K562 (cell line): ENCODE data around the gene INMT. TPM values are rescaled to one million over a fixed set of nuclear protein-coding genes. Genes with fewer than 3 reads are reported as not detected.
A peak's percentile ranks its signal among the peaks of the same experiment; 100 is the strongest.

Source experiments
- ATAC-seq: fragments of 200-7000 bp; cut with Tn5 transposase; 3 replicates; pipeline ENCODE4 v1.9.1; 2020; ENCODE audit warnings: moderate library complexity
- BruUV-seq: library from RNA; stranded (reverse); fragments of 400-500 nt; replicated peaks from 2 replicates; lab custom pipeline; 2021; lab: Mats Ljungman, UMichigan
- CTCF ChIA-PET: fragments of 300-600 bp; formaldehyde crosslinking; extraction: SDS; loops from one replicate; lab custom pipeline; 2021; ENCODE audit warnings: low intra/inter-chr PET ratio; lab: Yijun Ruan, JAX
- POLR2A ChIA-PET: fragments of 300-600, 350-650 bp; sonication (Branson Sonifier 250); formaldehyde crosslinking; extraction: SDS; loops from one replicate; lab custom pipeline; 2021; ENCODE audit warnings: antibody characterized with exemption, inconsistent platforms; lab: Yijun Ruan, JAX
- DNase-seq, 4 experiments: peaks; one replicate each; pipeline versions ENCODE4 v3.0.0 to v3.0.0-alpha.2; 2011 to 2018; ENCODE audit warnings: low spot score in 3 of 4, mixed read lengths in 3 of 4; ENCODE audit errors: extremely low read depth in 1 of 4
- FAIRE-seq: peaks from 2 replicates; lab custom pipeline; 2011; peaks lifted over from hg19 to GRCh38; lab: Jason Lieb, UNC
- H2AFZ ChIP-seq: 2 replicates; pipeline ENCODE4 v1.6.0; 2011; ENCODE audit warnings: low read depth, low read length, control low read depth, inconsistent platforms
- H3K27ac ChIP-seq: fragments of 200-600 bp; 3 replicates; pipeline ENCODE4 v1.8.0; 2011; ENCODE audit warnings: low read depth, mild to moderate bottlenecking, control low read depth, inconsistent platforms, low read length, moderate library complexity, mixed read lengths; ENCODE audit errors: extremely low read depth
- H3K27me3 ChIP-seq, 2 experiments: fragments of 300-600 bp in 1 of 2; 2 replicates in 1 of 2; 3 replicates in 1 of 2; pipeline versions ENCODE4 v1.6.0 to v1.8.0; 2011; ENCODE audit warnings: inconsistent platforms in 2 of 2, low read length in 2 of 2, mild to moderate bottlenecking in 1 of 2, mixed read lengths in 1 of 2, moderate library complexity in 1 of 2; ENCODE audit not compliant: control insufficient read depth in 2 of 2, insufficient read depth in 2 of 2
- H3K36me3 ChIP-seq: fragments of 300-600 bp; 3 replicates; pipeline ENCODE4 v1.8.0; 2011; ENCODE audit warnings: mild to moderate bottlenecking, low read length, inconsistent platforms; ENCODE audit not compliant: control insufficient read depth, insufficient read depth
- H3K4me1 ChIP-seq, 2 experiments: fragments of 200-600 bp in 1 of 2; replicated peaks in 1 of 2; 2 replicates in 1 of 2; 3 replicates in 1 of 2; pipeline versions ENCODE4 v1.5.1 to v1.8.0; 2011; ENCODE audit warnings: inconsistent platforms in 2 of 2, low read length in 2 of 2, mild to moderate bottlenecking in 1 of 2, mixed read lengths in 1 of 2, moderate library complexity in 1 of 2; ENCODE audit not compliant: control insufficient read depth in 2 of 2, insufficient read depth in 2 of 2
- H3K4me2 ChIP-seq: 2 replicates; pipeline ENCODE4 v1.6.1; 2011; ENCODE audit warnings: low read length, control low read depth, inconsistent platforms, mixed read lengths; ENCODE audit not compliant: insufficient read depth
- H3K4me3 ChIP-seq: fragments of 200-600 bp; sonication (generic), shearing (Covaris generic); 2 replicates; pipeline ENCODE4 v1.5.1; 2016; ENCODE audit warnings: control low read depth, inconsistent platforms
- H3K79me2 ChIP-seq: fragments of 200-600 bp; 3 replicates; pipeline ENCODE4 v1.8.0; 2011; ENCODE audit warnings: low read length, inconsistent platforms; ENCODE audit not compliant: control insufficient read depth, insufficient read depth
- H3K9ac ChIP-seq, 2 experiments: 2 replicates each; pipeline versions ENCODE4 v1.6.0 to v1.6.1; 2011; ENCODE audit warnings: low read depth in 2 of 2, low read length in 2 of 2, control low read depth in 1 of 2, inconsistent platforms in 1 of 2, mild to moderate bottlenecking in 1 of 2, mixed read lengths in 1 of 2; ENCODE audit not compliant: insufficient read depth in 1 of 2
- H3K9me1 ChIP-seq: one replicate; pipeline ENCODE4 v1.6.0; 2011; ENCODE audit warnings: inconsistent platforms, mild to moderate bottlenecking, low read length, moderate library complexity; ENCODE audit not compliant: control insufficient read depth, insufficient read depth
- H3K9me3 ChIP-seq: replicated peaks from 2 replicates; pipeline ENCODE4 v1.5.1; 2011; ENCODE audit warnings: low read depth, low read length, inconsistent platforms; ENCODE audit not compliant: control insufficient read depth, insufficient read depth
- H4K20me1 ChIP-seq: replicated peaks from 2 replicates; pipeline ENCODE4 v1.6.1; 2011; ENCODE audit warnings: low read length, inconsistent platforms, mixed read lengths; ENCODE audit not compliant: control insufficient read depth, insufficient read depth
- MCM2 ChIP-seq: fragments of 450-650 bp; IDR thresholded peaks from 2 replicates; pipeline ENCODE4 v1.6.1; 2017; ENCODE audit warnings: low read depth, mild to moderate bottlenecking
- POLR2B ChIP-seq: fragments of 450-650 bp; IDR thresholded peaks from 2 replicates; pipeline ENCODE4 v1.6.1; 2018; ENCODE audit warnings: low read depth; ENCODE audit not compliant: partially characterized antibody
- RBM25 ChIP-seq: fragments of 200-400 bp; formaldehyde crosslinking; IDR thresholded peaks from 2 replicates; pipeline ENCODE4 v1.6.1; 2018; ENCODE audit warnings: low read length, low read depth, moderate library complexity; ENCODE audit not compliant: severe bottlenecking
- RNF2 ChIP-seq: sonication (generic); IDR thresholded peaks from 2 replicates; pipeline ENCODE4 v1.6.1; 2016
- RUNX1 ChIP-seq: sonication (generic); IDR thresholded peaks from 2 replicates; pipeline ENCODE4 v1.6.1; 2016; ENCODE audit warnings: antibody characterized with exemption, low read depth
- SMARCC2 ChIP-seq: fragments of 450-650 bp; IDR thresholded peaks from 2 replicates; pipeline ENCODE4 v1.6.1; 2017; ENCODE audit warnings: antibody characterized with exemption, moderate library complexity, mild to moderate bottlenecking, low read depth
- TCF15 ChIP-seq: fragments of 250-450 bp; sonication (Bioruptor Pico); IDR thresholded peaks from 2 replicates; pipeline ENCODE4 v1.8.0; 2022; ENCODE audit warnings: moderate library complexity, mild to moderate bottlenecking, inconsistent platforms
- TEAD2 ChIP-seq: fragments of 450-650 bp; IDR thresholded peaks from 2 replicates; pipeline ENCODE4 v1.6.1; 2016; ENCODE audit warnings: missing genetic modification characterization, control low read depth, missing compliant biosample characterization
- ZBTB2 ChIP-seq: fragments of 450-650 bp; IDR thresholded peaks from 2 replicates; pipeline ENCODE4 v1.6.1; 2016; ENCODE audit warnings: antibody characterized with exemption
- ZBTB7A ChIP-seq: IDR thresholded peaks from 2 replicates; pipeline ENCODE4 v1.6.1; 2011; ENCODE audit warnings: low read depth, mild to moderate bottlenecking, low read length, moderate library complexity, borderline replicate concordance; ENCODE audit not compliant: control insufficient read depth
- ZFPM2 ChIP-seq: fragments of 250-450 bp; sonication (Bioruptor Pico); IDR thresholded peaks from 2 replicates; pipeline ENCODE4 v1.5.1; 2022; ENCODE audit warnings: mild to moderate bottlenecking
- ZNF134 ChIP-seq: fragments of 250-450 bp; sonication (Bioruptor Pico); conservative IDR thresholded peaks from 2 replicates; pipeline ENCODE4 v1.4.0; 2020
- ZNF277 ChIP-seq: fragments of 250-450 bp; sonication (Bioruptor Pico); IDR thresholded peaks from 2 replicates; pipeline ENCODE4 v1.8.0; 2022; ENCODE audit warnings: inconsistent platforms, mild to moderate bottlenecking, moderate library complexity, borderline replicate concordance
- ZNF707 ChIP-seq: fragments of 250-450 bp; sonication (Bioruptor Pico); conservative IDR thresholded peaks from 2 replicates; pipeline ENCODE4 v1.8.0; 2022; ENCODE audit warnings: inconsistent platforms, mild to moderate bottlenecking, moderate library complexity
- WGBS: fragments of 100-300 bp; shearing (Covaris generic); methylation state at CpG from one replicate; pipeline ENCODE4 v1.1.6; 2016; ENCODE audit warnings: low coverage, mixed read lengths; ENCODE audit not compliant: insufficient coverage; ENCODE audit errors: missing lambda C conversion rate; 5-methylcytosine and 5-hydroxymethylcytosine counted together
- in situ Hi-C: fragments of 300-500 bp; cut with MboI; formaldehyde crosslinking; loops from 4 replicates; pipeline ENCODE4 v1.15.0; 2018; ENCODE audit warnings: inconsistent platforms, mixed read lengths
- intact Hi-C: fragments of 100-400 bp; cut with micrococcal nuclease; formaldehyde crosslinking; loops from 2 replicates; pipeline ENCODE4 v1.14.2; 2022
- polyA plus RNA-seq, 8 experiments: library from polyadenylated mRNA; depleted of rRNA in 4 of 8; stranded (reverse) in 5 of 8; unstranded in 3 of 8; fragments of >200 nt; fragmentation: Nextera tagmentation in 2 of 8; fragmentation: Illumina TruSeq in 1 of 8; extraction: Ambion mirVana in 2 of 8; extraction: Trizol in 1 of 8; gene quantifications; 2 replicates each; pipeline versions ENCODE4 v1.2.1 to v1.2.3, GENCODE V29; 2011 to 2014; ENCODE audit warnings: inconsistent platforms in 1 of 8, missing spikeins in 1 of 8
- total RNA-seq, 7 experiments: library from RNA; depleted of rRNA in 6 of 7; stranded (reverse); fragments of >200 nt in 6 of 7; fragmentation: Illumina TruSeq in 2 of 7; extraction: Trizol in 2 of 7; gene quantifications; 2 replicates each; pipeline versions ENCODE4 v1.2.1 to v1.2.3, GENCODE V29; 2011 to 2021; ENCODE audit warnings: low replicate concordance in 1 of 7

Gene INMT
- total and polyA plus RNA-seq, 9 of the 15 experiments (the other 6 are each of a cell fraction or from before 2014, with no cell fraction given) = 0.04 to 0.27 TPM; not detected in 7

GRCh38 chr7:30780941-30781340 lies 29.0 kb downstream of the INMT start:
- no TSS peak for BruUV-seq
- TF ChIP-seq RUNX1 (no peak), ZNF707 (no peak), TEAD2 (tag) (no peak), ZBTB7A (no peak), MCM2 (no peak), RNF2 (no peak)
- no peak overlapping the region for H3K27ac ChIP-seq
- H3K27me3 ChIP-seq = no peaks in the 10 kb centered on the region
- H3K4me2 ChIP-seq = no peak overlapping the region
- H2AFZ ChIP-seq = no peak overlapping the region
- CTCF ChIA-PET = no interaction called here
- H3K36me3 ChIP-seq = peaks cover 89% of the 10 kb centered on the region
- no peaks in the 10 kb centered on the region for H4K20me1 ChIP-seq
- no peak overlapping the region for H3K4me3 ChIP-seq
- H3K9ac ChIP-seq = peak overlapping the region in 1 of 2 experiments; percentile 11; a peak in 1 of 4 replicates
- POLR2A ChIA-PET = interaction anchor here (1.0 kb wide), 1 partner anchor 10 kb away, joined by 3 read pairs; no protein-coding TSS in a partner anchor
- no peaks in the 10 kb centered on the region for H3K9me3 ChIP-seq
- FAIRE-seq (no peak), DNase-seq (no peak), ATAC-seq (no peak)
- 77% methylated on average over 4 of the region's 4 CpGs for WGBS
- H3K79me2 ChIP-seq = peaks cover 16% of the 10 kb centered on the region
- H3K4me1 ChIP-seq = no peaks in the 10 kb centered on the region
- H3K9me1 ChIP-seq = no peaks in the 10 kb centered on the region
- in situ Hi-C loops = no loop called here
- intact Hi-C loops = no loop called here

- H3K9ac ChIP-seq = no peak overlapping the region
- ATAC-seq = no peak
- H3K27me3 ChIP-seq = no peaks in the 10 kb centered on the region
- H3K79me2 ChIP-seq = peaks cover 2% of the 10 kb centered on the region; the same call in 2 of the 3 replicates
- POLR2A ChIA-PET = interaction anchor here (1.1 kb wide), 1 partner anchor 9 kb away, joined by 3 read pairs; no protein-coding TSS in a partner anchor
- H2AFZ ChIP-seq = no peak overlapping the region
- H3K27ac ChIP-seq = no peak overlapping the region
- no peak for DNase-seq
- in situ Hi-C loops = no loop called here
- no peaks in the 10 kb centered on the region for H3K4me1 ChIP-seq
- TF ChIP-seq ZBTB2 (no peak), ZNF277 (CRISPR knock-in tag) (no peak), ZFPM2 (CRISPR knock-in tag) (no peak), POLR2B (no peak), TCF15 (CRISPR knock-in tag) (no peak), RBM25 (peak; percentile 70), ZNF134 (CRISPR knock-in tag) (peak; percentile 95), SMARCC2 (no peak)
- TF ChIP-seq, all 486 proteins: peak for 2
- no TSS peak for BruUV-seq
- intact Hi-C loops = no loop called here
- no peak overlapping the region for H3K4me2 ChIP-seq
- no peaks in the 10 kb centered on the region for H3K9me1 ChIP-seq
- H3K36me3 ChIP-seq = peaks cover 97% of the 10 kb centered on the region
- CTCF ChIA-PET = no interaction called here
- FAIRE-seq = no peak
- H4K20me1 ChIP-seq = no peaks in the 10 kb centered on the region
- no peak overlapping the region for H3K4me3 ChIP-seq
- H3K9me3 ChIP-seq = no peaks in the 10 kb centered on the region
Observed at GRCh38 chr7:30782690-30783089, 30.8 kb downstream of the INMT start.
